Activated T-cell treated with anti-CD3 and anti-CD28 coated beads, Interleukin-2, amount 50 U/mL, for 72 hours (primary cell): Measurements from ENCODE around the gene TGM1. TPM values are rescaled to one million over a fixed set of nuclear protein-coding genes. Genes with fewer than 3 reads are reported as not detected.

Experiments
- ATAC-seq, 2 donors: fragments of 150-1000 bp; cut with Tn5 transposase; replicated peaks in 1 of 2; 2 replicates each; pipeline ENCODE4 v1.10.0; 2021; ENCODE audit warnings: moderate library complexity in 2 of 2, mild to moderate bottlenecking in 1 of 2
- DNase-seq, 2 donors: peaks; one replicate each; pipeline ENCODE4 v3.0.0; 2021 to 2022; ENCODE audit warnings: mixed read lengths in 1 of 2
- H3K27ac Mint-ChIP-seq: one replicate; pipeline ENCODE4 v1.8.0; 2022; ENCODE audit warnings: mild to moderate bottlenecking, moderate library complexity, mixed read lengths
- H3K27me3 Mint-ChIP-seq: one replicate; pipeline ENCODE4 v1.8.0; 2022; ENCODE audit warnings: low read depth, mixed read lengths
- H3K36me3 Mint-ChIP-seq, 2 donors: one replicate each; pipeline ENCODE4 v1.8.0; 2022; ENCODE audit warnings: mixed read lengths in 2 of 2, mild to moderate bottlenecking in 1 of 2; ENCODE audit not compliant: insufficient read depth in 2 of 2
- H3K4me1 Mint-ChIP-seq: one replicate; pipeline ENCODE4 v1.8.0; 2022; ENCODE audit warnings: low read depth, mixed read lengths
- H3K4me3 Mint-ChIP-seq, 2 donors: one replicate each; pipeline ENCODE4 v1.8.0; 2022; ENCODE audit warnings: mild to moderate bottlenecking in 2 of 2, mixed read lengths in 2 of 2, moderate library complexity in 2 of 2
- H3K9me3 Mint-ChIP-seq, 2 donors: one replicate each; pipeline ENCODE4 v1.8.0; 2022; ENCODE audit warnings: mixed read lengths in 2 of 2
- total RNA-seq, 2 donors: library from RNA; stranded (reverse); gene quantifications; one replicate each; pipeline ENCODE4 v1.2.3, GENCODE V29; 2022

Gene TGM1
- total RNA-seq, 2 donors from 2014 or later, result 9.3 to 14.0 TPM

GRCh38 chr14:24271834-24272263 is 8.9 kb upstream of the TGM1 start:
- Mint-ChIP-seq H3K27me3 (no peaks in the 10 kb centered on the region), H3K4me3 (peak overlapping the region; percentile 75 to 83), H3K36me3 (peaks cover 0 to 4% of the 10 kb centered on the region in 2 donors), H3K4me1 (peaks cover 57% of the 10 kb centered on the region), H3K27ac (peak overlapping the region; percentile 91), H3K9me3 (no peaks in the 10 kb centered on the region)
- DNase-seq (no peak), ATAC-seq (no peak)

GRCh38 chr14:24271134-24271833 is 8.3 kb upstream of the TGM1 start, which contains the start of gene RABGGTA:
RABGGTA (minus strand) TSS chr14:24271597; CDS start chr14:24271115, 482 bp downstream.
- Mint-ChIP-seq H3K36me3 (peaks cover 2 to 4% of the 10 kb centered on the region in 2 donors), H3K27me3 (no peaks in the 10 kb centered on the region), H3K9me3 (no peaks in the 10 kb centered on the region), H3K4me3 (peak within 1 kb of the TSS; percentile 75 to 83), H3K27ac (peak within 1 kb of the TSS; percentile 91), H3K4me1 (peaks cover 53% of the 10 kb centered on the region)
- peak; percentile 91 to 92 for DNase-seq
- ATAC-seq, result peak; percentile 78 to 83

- DNase-seq, result no peak
- H3K4me3 Mint-ChIP-seq, result peak overlapping the region; percentile 75 to 83
Measured at GRCh38 chr14:24270537-24271133, 7.7 kb upstream of the TGM1 start.

GRCh38 chr14:24269910-24270536 is 7.0 kb upstream of the TGM1 start:
- ATAC-seq, result no peak
- peaks cover 2 to 4% of the 10 kb centered on the region in 2 donors for H3K36me3 Mint-ChIP-seq
- H3K27ac Mint-ChIP-seq, result no peak overlapping the region
- H3K4me1 Mint-ChIP-seq, result peaks cover 46% of the 10 kb centered on the region
- DNase-seq, result no peak
- no peaks in the 10 kb centered on the region for H3K9me3 Mint-ChIP-seq
- H3K4me3 Mint-ChIP-seq, result peak overlapping the region; percentile 75 to 83
- H3K27me3 Mint-ChIP-seq, result no peaks in the 10 kb centered on the region

More at GRCh38 chr14:24270537-24271133, 7.7 kb upstream of the TGM1 start:
- Mint-ChIP-seq H3K27me3 (no peaks in the 10 kb centered on the region), H3K4me1 (peaks cover 52% of the 10 kb centered on the region), H3K9me3 (no peaks in the 10 kb centered on the region), H3K27ac (peak overlapping the region; percentile 88), H3K36me3 (peaks cover 2 to 4% of the 10 kb centered on the region in 2 donors)
- ATAC-seq, result no peak

- no peak overlapping the region for H3K4me3 Mint-ChIP-seq
- ATAC-seq, result no peak
- H3K27me3 Mint-ChIP-seq, result no peaks in the 10 kb centered on the region
- DNase-seq, result no peak
- H3K36me3 Mint-ChIP-seq, result peaks cover 2 to 4% of the 10 kb centered on the region in 2 donors
- H3K27ac Mint-ChIP-seq, result no peak overlapping the region
- H3K4me1 Mint-ChIP-seq, result peaks cover 41% of the 10 kb centered on the region
- H3K9me3 Mint-ChIP-seq, result no peaks in the 10 kb centered on the region
Measured at GRCh38 chr14:24269368-24269767, 6.4 kb upstream of the TGM1 start.

GRCh38 chr14:24268225-24268624 is 5.2 kb upstream of the TGM1 start:
- Mint-ChIP-seq H3K27me3 (no peaks in the 10 kb centered on the region), H3K4me1 (peaks cover 30% of the 10 kb centered on the region), H3K9me3 (no peaks in the 10 kb centered on the region), H3K27ac (no peak overlapping the region), H3K36me3 (peaks cover 2 to 4% of the 10 kb centered on the region in 2 donors), H3K4me3 (no peak overlapping the region)
- DNase-seq (no peak), ATAC-seq (no peak)

GRCh38 chr14:24267516-24267915 is 4.5 kb upstream of the TGM1 start:
- Mint-ChIP-seq H3K36me3 (peaks cover 2 to 4% of the 10 kb centered on the region in 2 donors), H3K9me3 (no peaks in the 10 kb centered on the region), H3K4me1 (peaks cover 22% of the 10 kb centered on the region), H3K27ac (no peak overlapping the region), H3K27me3 (no peaks in the 10 kb centered on the region), H3K4me3 (no peak overlapping the region)
- DNase-seq (no peak), ATAC-seq (no peak)

- H3K36me3 Mint-ChIP-seq, result peaks cover 2 to 4% of the 10 kb centered on the region in 2 donors
- H3K4me1 Mint-ChIP-seq, result peaks cover 13% of the 10 kb centered on the region
- DNase-seq (no peak), ATAC-seq (no peak)
- no peak overlapping the region for H3K4me3 Mint-ChIP-seq
- no peaks in the 10 kb centered on the region for H3K27me3 Mint-ChIP-seq
- H3K27ac Mint-ChIP-seq, result no peak overlapping the region
- no peaks in the 10 kb centered on the region for H3K9me3 Mint-ChIP-seq
Measured at GRCh38 chr14:24266344-24267244, 3.6 kb upstream of the TGM1 start.

GRCh38 chr14:24264298-24264697 is 1.3 kb upstream of the TGM1 start:
- DNase-seq (no peak), ATAC-seq (no peak)
- Mint-ChIP-seq H3K4me3 (no peak overlapping the region), H3K9me3 (no peaks in the 10 kb centered on the region), H3K27ac (no peak overlapping the region), H3K4me1 (no peaks in the 10 kb centered on the region), H3K36me3 (peaks cover 2 to 4% of the 10 kb centered on the region in 2 donors), H3K27me3 (no peaks in the 10 kb centered on the region)

GRCh38 chr14:24263848-24264247 is 871 bp upstream of the TGM1 start:
- DNase-seq (no peak), ATAC-seq (no peak)
- Mint-ChIP-seq H3K4me1 (no peaks in the 10 kb centered on the region), H3K36me3 (peaks cover 2 to 4% of the 10 kb centered on the region in 2 donors), H3K4me3 (no peak overlapping the region), H3K27me3 (no peaks in the 10 kb centered on the region), H3K27ac (no peak overlapping the region), H3K9me3 (no peaks in the 10 kb centered on the region)

- Mint-ChIP-seq H3K36me3 (peaks cover under 1 to 2% of the 10 kb centered on the region in 2 donors), H3K27me3 (no peaks in the 10 kb centered on the region), H3K27ac (no peak overlapping the region), H3K4me3 (no peak overlapping the region), H3K4me1 (no peaks in the 10 kb centered on the region), H3K9me3 (no peaks in the 10 kb centered on the region)
- ATAC-seq, result no peak
- DNase-seq, result no peak
Measured at GRCh38 chr14:24261969-24262327, 1.0 kb downstream of the TGM1 start.

- no peak for ATAC-seq
- H3K36me3 Mint-ChIP-seq, result no peaks in the 10 kb centered on the region
- no peaks in the 10 kb centered on the region for H3K27me3 Mint-ChIP-seq
- H3K4me3 Mint-ChIP-seq, result no peak overlapping the region
- H3K9me3 Mint-ChIP-seq, result no peaks in the 10 kb centered on the region
- no peak overlapping the region for H3K27ac Mint-ChIP-seq
- H3K4me1 Mint-ChIP-seq, result no peaks in the 10 kb centered on the region
- DNase-seq, result no peak
Measured at GRCh38 chr14:24261256-24261968, 1.6 kb downstream of the TGM1 start.
